ENCODE data around the gene IER5. TPM values are rescaled to one million over a fixed set of nuclear protein-coding genes. Genes with fewer than 3 reads are reported as not detected.

IER5 gene
- total and polyA plus RNA-seq, 9 of the 15 experiments (the other 6 are each of a cell fraction or from before 2014, with no cell fraction given): 2.4 to 32.1 (median 12.0) TPM

DNA sequence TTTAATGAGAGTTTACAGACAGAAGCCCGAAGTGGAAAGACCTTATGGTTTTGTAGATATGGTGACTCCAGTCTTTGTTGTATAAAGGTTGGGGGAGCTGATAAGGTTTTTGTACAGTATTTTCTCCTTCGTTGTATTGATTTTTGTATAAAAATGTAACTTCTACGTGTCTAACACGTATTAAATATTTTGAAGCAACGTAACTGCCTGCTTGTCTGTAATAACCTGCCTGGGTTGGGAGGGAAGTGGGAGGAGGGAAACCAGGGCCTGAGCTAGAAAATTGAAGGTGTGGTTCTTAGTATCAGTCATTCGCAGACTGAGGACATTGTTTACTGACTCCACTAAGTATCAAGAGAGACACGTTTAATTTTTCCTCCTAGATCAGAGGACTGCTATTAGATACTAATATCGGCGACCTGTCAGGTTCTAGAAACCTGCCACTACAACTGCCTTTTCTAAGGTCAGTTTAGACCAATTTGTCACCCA is 2.2 kb downstream of the IER5 start:
- under 1% methylated on average over 9 of the region's 9 CpGs for WGBS (ENCODE audit: insufficient coverage, low coverage, missing lambda C conversion rate)
- H3K4me1 ChIP-seq (replicated peaks in 1 of 2; ENCODE audit: control insufficient read depth in 2 of 2, insufficient read depth in 2 of 2, low read length in 2 of 2): peaks cover 21 to 34% of the 10 kb centered on the region in 2 experiments
- H3K27me3 ChIP-seq (ENCODE audit: control insufficient read depth in 2 of 2, insufficient read depth in 2 of 2, low read length in 2 of 2): no peaks in the 10 kb centered on the region
- peak; percentile 44 to 77 (median 54) for DNase-seq (ENCODE audit: extremely low read depth in 1 of 4, low spot score in 3 of 4)
- in situ Hi-C loops (cut with MboI): no loop called here
- H3K4me3 ChIP-seq: peak overlapping the region; percentile 84
- peak; percentile 78 for FAIRE-seq
- peaks cover 51% of the 10 kb centered on the region for H3K79me2 ChIP-seq (ENCODE audit: control insufficient read depth, insufficient read depth, low read length)
- no TSS peak for BruUV-seq (replicated peaks)
- intact Hi-C loops (cut with micrococcal nuclease): no loop called here
- H3K36me3 ChIP-seq (ENCODE audit: control insufficient read depth, insufficient read depth, low read length): peaks cover 32% of the 10 kb centered on the region
- ChIA-PET CTCF (ENCODE audit: low intra/inter-chr PET ratio) (no interaction called here), POLR2A (interaction anchor here (0.6 to 10.3 kb wide), 41 partner anchors 11 to 1268 kb away, joined by 3 to 257 read pairs (median 4); partner anchors contain the start of gene STX6)
- peak overlapping the region; percentile 88 for H3K4me2 ChIP-seq (ENCODE audit: insufficient read depth, low read length)
- peak; percentile 36 for ATAC-seq
- no peak overlapping the region for H2AFZ ChIP-seq (ENCODE audit: low read depth, low read length)
- no peaks in the 10 kb centered on the region for H3K9me1 ChIP-seq (ENCODE audit: control insufficient read depth, insufficient read depth, low read length)
- H3K9me3 ChIP-seq (replicated peaks; ENCODE audit: control insufficient read depth, insufficient read depth, low read depth, low read length): no peaks in the 10 kb centered on the region
- H4K20me1 ChIP-seq (replicated peaks; ENCODE audit: control insufficient read depth, insufficient read depth, low read length): peaks cover 35% of the 10 kb centered on the region
- H3K9ac ChIP-seq (ENCODE audit: insufficient read depth in 1 of 2, low read depth in 2 of 2, low read length in 2 of 2): peak overlapping the region in 1 of 2 experiments; percentile 83; a peak in 2 of 4 replicates
- peak overlapping the region; percentile 82 for H3K27ac ChIP-seq (ENCODE audit: extremely low read depth, low read depth, low read length)
- TF ChIP-seq RCOR1 (IDR thresholded peaks at IDR 0.05; ENCODE audit: borderline replicate concordance in 1 of 2, low read depth in 2 of 2, low read length in 2 of 2) (peak in 1 of 2 experiments; percentile 9; a peak in 1 of 4 replicates), GTF2E2 (tag; IDR thresholded peaks at IDR 0.05) (peak; percentile 1; the same call in 1 of the 2 replicates), ZNF696 (CRISPR knock-in tag; conservative IDR thresholded peaks at IDR 0.05) (0 out of 2 replicates have a peak, but pooled peaks have one; percentile 18), BHLHE40 (IDR thresholded peaks at IDR 0.05; ENCODE audit: low read length) (0 out of 2 replicates have a peak, but pooled peaks have one; percentile 12), HDAC2 (IDR thresholded peaks at IDR 0.05) (0 out of 2 replicates have a peak, but pooled peaks have one; percentile 10), ZNF766 (CRISPR knock-in tag; conservative IDR thresholded peaks at IDR 0.05) (no peak), ZNF212 (CRISPR knock-in tag; IDR thresholded peaks at IDR 0.05) (no peak), TAL1 (IDR thresholded peaks at IDR 0.05) (peak; percentile 86), CBX8 (IDR thresholded peaks at IDR 0.05; ENCODE audit: borderline replicate concordance, extremely low read depth, low read depth, low read length, poor library complexity, severe bottlenecking) (no peak), DPF2 (IDR thresholded peaks at IDR 0.05) (peak; percentile 87), KLF16 (IDR thresholded peaks at IDR 0.05) (peak; percentile 45; the same call in 1 of the 2 replicates), ZNF431 (CRISPR knock-in tag; IDR thresholded peaks at IDR 0.05) (no peak), FOXM1 (IDR thresholded peaks at IDR 0.05; ENCODE audit: low read depth) (no peak), FOXM1 (CRISPR knock-in tag; IDR thresholded peaks at IDR 0.05; ENCODE audit: low read depth) (no peak), SMARCA4 (IDR thresholded peaks at IDR 0.05) (peak; percentile 82), DIDO1 (tag; IDR thresholded peaks at IDR 0.05; ENCODE audit: low read depth) (no peak), SREBF2 (CRISPR knock-in tag; IDR thresholded peaks at IDR 0.05) (no peak), SOX6 (IDR thresholded peaks at IDR 0.05) (peak; percentile 67; the same call in 1 of the 2 replicates), PML (IDR thresholded peaks at IDR 0.05; ENCODE audit: low read length) (peak; percentile 43; the same call in 1 of the 2 replicates)
- TF ChIP-seq, protein P1, sequence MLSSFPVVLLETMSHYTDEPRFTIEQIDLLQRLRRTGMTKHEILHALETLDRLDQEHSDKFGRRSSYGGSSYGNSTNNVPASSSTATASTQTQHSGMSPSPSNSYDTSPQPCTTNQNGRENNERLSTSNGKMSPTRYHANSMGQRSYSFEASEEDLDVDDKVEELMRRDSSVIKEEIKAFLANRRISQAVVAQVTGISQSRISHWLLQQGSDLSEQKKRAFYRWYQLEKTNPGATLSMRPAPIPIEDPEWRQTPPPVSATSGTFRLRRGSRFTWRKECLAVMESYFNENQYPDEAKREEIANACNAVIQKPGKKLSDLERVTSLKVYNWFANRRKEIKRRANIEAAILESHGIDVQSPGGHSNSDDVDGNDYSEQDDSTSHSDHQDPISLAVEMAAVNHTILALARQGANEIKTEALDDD (IDR thresholded peaks at IDR 0.05): 0 out of 2 replicates have a peak, but pooled peaks have one; percentile 26
- TF ChIP-seq, protein P2, sequence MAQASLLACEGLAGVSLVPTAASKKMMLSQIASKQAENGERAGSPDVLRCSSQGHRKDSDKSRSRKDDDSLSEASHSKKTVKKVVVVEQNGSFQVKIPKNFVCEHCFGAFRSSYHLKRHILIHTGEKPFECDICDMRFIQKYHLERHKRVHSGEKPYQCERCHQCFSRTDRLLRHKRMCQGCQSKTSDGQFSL (CRISPR knock-in tag; IDR thresholded peaks at IDR 0.05): no peak
- TF ChIP-seq, protein P2 (tag; IDR thresholded peaks at IDR 0.05): 0 out of 4 replicates have a peak, but pooled peaks of 1 of the 2 experiments have one; percentile 35
- TF ChIP-seq, protein P3, sequence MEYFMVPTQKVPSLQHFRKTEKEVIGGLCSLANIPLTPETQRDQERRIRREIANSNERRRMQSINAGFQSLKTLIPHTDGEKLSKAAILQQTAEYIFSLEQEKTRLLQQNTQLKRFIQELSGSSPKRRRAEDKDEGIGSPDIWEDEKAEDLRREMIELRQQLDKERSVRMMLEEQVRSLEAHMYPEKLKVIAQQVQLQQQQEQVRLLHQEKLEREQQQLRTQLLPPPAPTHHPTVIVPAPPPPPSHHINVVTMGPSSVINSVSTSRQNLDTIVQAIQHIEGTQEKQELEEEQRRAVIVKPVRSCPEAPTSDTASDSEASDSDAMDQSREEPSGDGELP (CRISPR knock-in tag; IDR thresholded peaks at IDR 0.05; ENCODE audit: borderline replicate concordance): no peak
